K562 (cell line): ENCODE results near the gene C3. TPM values are rescaled to one million over a fixed set of nuclear protein-coding genes. Genes with fewer than 3 reads are reported as not detected.

Experiments
- ATAC-seq: fragments of 200-7000 bp; cut with Tn5 transposase; 3 replicates; pipeline ENCODE4 v1.9.1; 2020; ENCODE audit warnings: moderate library complexity
- BruUV-seq: library from RNA; stranded (reverse); fragments of 400-500 nt; replicated peaks from 2 replicates; lab custom pipeline; 2021; lab: Mats Ljungman, UMichigan
- CTCF ChIA-PET: fragments of 300-600 bp; formaldehyde crosslinking; extraction: SDS; loops from one replicate; lab custom pipeline; 2021; ENCODE audit warnings: low intra/inter-chr PET ratio; lab: Yijun Ruan, JAX
- POLR2A ChIA-PET: fragments of 300-600, 350-650 bp; sonication (Branson Sonifier 250); formaldehyde crosslinking; extraction: SDS; loops from one replicate; lab custom pipeline; 2021; ENCODE audit warnings: antibody characterized with exemption, inconsistent platforms; lab: Yijun Ruan, JAX
- DNase-seq, 4 experiments: peaks; one replicate each; pipeline versions ENCODE4 v3.0.0 to v3.0.0-alpha.2; 2011 to 2018; ENCODE audit warnings: low spot score in 3 of 4, mixed read lengths in 3 of 4; ENCODE audit errors: extremely low read depth in 1 of 4
- FAIRE-seq: peaks from 2 replicates; lab custom pipeline; 2011; peaks lifted over from hg19 to GRCh38; lab: Jason Lieb, UNC
- H2AFZ ChIP-seq: 2 replicates; pipeline ENCODE4 v1.6.0; 2011; ENCODE audit warnings: low read depth, low read length, control low read depth, inconsistent platforms
- H3K27ac ChIP-seq: fragments of 200-600 bp; 3 replicates; pipeline ENCODE4 v1.8.0; 2011; ENCODE audit warnings: low read depth, mild to moderate bottlenecking, control low read depth, inconsistent platforms, low read length, moderate library complexity, mixed read lengths; ENCODE audit errors: extremely low read depth
- H3K27me3 ChIP-seq, 2 experiments: fragments of 300-600 bp in 1 of 2; 2 replicates in 1 of 2; 3 replicates in 1 of 2; pipeline versions ENCODE4 v1.6.0 to v1.8.0; 2011; ENCODE audit warnings: inconsistent platforms in 2 of 2, low read length in 2 of 2, mild to moderate bottlenecking in 1 of 2, mixed read lengths in 1 of 2, moderate library complexity in 1 of 2; ENCODE audit not compliant: control insufficient read depth in 2 of 2, insufficient read depth in 2 of 2
- H3K36me3 ChIP-seq: fragments of 300-600 bp; 3 replicates; pipeline ENCODE4 v1.8.0; 2011; ENCODE audit warnings: mild to moderate bottlenecking, low read length, inconsistent platforms; ENCODE audit not compliant: control insufficient read depth, insufficient read depth
- H3K4me1 ChIP-seq, 2 experiments: fragments of 200-600 bp in 1 of 2; replicated peaks in 1 of 2; 2 replicates in 1 of 2; 3 replicates in 1 of 2; pipeline versions ENCODE4 v1.5.1 to v1.8.0; 2011; ENCODE audit warnings: inconsistent platforms in 2 of 2, low read length in 2 of 2, mild to moderate bottlenecking in 1 of 2, mixed read lengths in 1 of 2, moderate library complexity in 1 of 2; ENCODE audit not compliant: control insufficient read depth in 2 of 2, insufficient read depth in 2 of 2
- H3K4me2 ChIP-seq: 2 replicates; pipeline ENCODE4 v1.6.1; 2011; ENCODE audit warnings: low read length, control low read depth, inconsistent platforms, mixed read lengths; ENCODE audit not compliant: insufficient read depth
- H3K4me3 ChIP-seq: fragments of 200-600 bp; sonication (generic), shearing (Covaris generic); 2 replicates; pipeline ENCODE4 v1.5.1; 2016; ENCODE audit warnings: control low read depth, inconsistent platforms
- H3K79me2 ChIP-seq: fragments of 200-600 bp; 3 replicates; pipeline ENCODE4 v1.8.0; 2011; ENCODE audit warnings: low read length, inconsistent platforms; ENCODE audit not compliant: control insufficient read depth, insufficient read depth
- H3K9ac ChIP-seq, 2 experiments: 2 replicates each; pipeline versions ENCODE4 v1.6.0 to v1.6.1; 2011; ENCODE audit warnings: low read depth in 2 of 2, low read length in 2 of 2, control low read depth in 1 of 2, inconsistent platforms in 1 of 2, mild to moderate bottlenecking in 1 of 2, mixed read lengths in 1 of 2; ENCODE audit not compliant: insufficient read depth in 1 of 2
- H3K9me1 ChIP-seq: one replicate; pipeline ENCODE4 v1.6.0; 2011; ENCODE audit warnings: inconsistent platforms, mild to moderate bottlenecking, low read length, moderate library complexity; ENCODE audit not compliant: control insufficient read depth, insufficient read depth
- H3K9me3 ChIP-seq: replicated peaks from 2 replicates; pipeline ENCODE4 v1.5.1; 2011; ENCODE audit warnings: low read depth, low read length, inconsistent platforms; ENCODE audit not compliant: control insufficient read depth, insufficient read depth
- H4K20me1 ChIP-seq: replicated peaks from 2 replicates; pipeline ENCODE4 v1.6.1; 2011; ENCODE audit warnings: low read length, inconsistent platforms, mixed read lengths; ENCODE audit not compliant: control insufficient read depth, insufficient read depth
- BRD9 ChIP-seq: fragments of 450-650 bp; IDR thresholded peaks from 2 replicates; pipeline ENCODE4 v1.6.1; 2018; ENCODE audit warnings: low read depth; ENCODE audit not compliant: partially characterized antibody
- CEBPG ChIP-seq, 3 experiments: fragments of 200-800 bp in 1 of 3; sonication (Bioruptor generic) in 1 of 3; sonication (generic) in 1 of 3; formaldehyde crosslinking in 1 of 3; IDR thresholded peaks in 2 of 3; conservative IDR thresholded peaks in 1 of 3; 2 replicates each; pipeline versions ENCODE4 v1.6.1 to v1.8.0; 2016 to 2022; ENCODE audit warnings: missing compliant biosample characterization in 2 of 3, missing genetic modification characterization in 2 of 3, mild to moderate bottlenecking in 1 of 3, missing genetic modification reagents in 1 of 3
- FOXK1 ChIP-seq: sonication (generic); formaldehyde crosslinking; IDR thresholded peaks from 2 replicates; pipeline ENCODE4 v1.8.0; 2022; ENCODE audit warnings: missing genetic modification reagents, mild to moderate bottlenecking, borderline replicate concordance
- PML ChIP-seq: IDR thresholded peaks from 2 replicates; pipeline ENCODE4 v1.6.1; 2012; ENCODE audit warnings: low read length, inconsistent platforms
- SIN3B ChIP-seq: fragments of 450-650 bp; IDR thresholded peaks from 2 replicates; pipeline ENCODE4 v1.6.1; 2017; ENCODE audit warnings: low read depth, mild to moderate bottlenecking, moderate library complexity
- TAF9B ChIP-seq: fragments of 450-650 bp; IDR thresholded peaks from 2 replicates; pipeline ENCODE4 v1.6.1; 2018; ENCODE audit warnings: mild to moderate bottlenecking; ENCODE audit not compliant: partially characterized antibody
- ZNF224 ChIP-seq: sonication (generic); formaldehyde crosslinking; IDR thresholded peaks from 2 replicates; pipeline ENCODE4 v1.8.0; 2022; ENCODE audit warnings: mild to moderate bottlenecking, missing genetic modification reagents
- WGBS: fragments of 100-300 bp; shearing (Covaris generic); methylation state at CpG from one replicate; pipeline ENCODE4 v1.1.6; 2016; ENCODE audit warnings: low coverage, mixed read lengths; ENCODE audit not compliant: insufficient coverage; ENCODE audit errors: missing lambda C conversion rate; 5-methylcytosine and 5-hydroxymethylcytosine counted together
- in situ Hi-C: fragments of 300-500 bp; cut with MboI; formaldehyde crosslinking; loops from 4 replicates; pipeline ENCODE4 v1.15.0; 2018; ENCODE audit warnings: inconsistent platforms, mixed read lengths
- intact Hi-C: fragments of 100-400 bp; cut with micrococcal nuclease; formaldehyde crosslinking; loops from 2 replicates; pipeline ENCODE4 v1.14.2; 2022
- polyA plus RNA-seq, 8 experiments: library from polyadenylated mRNA; depleted of rRNA in 4 of 8; stranded (reverse) in 5 of 8; unstranded in 3 of 8; fragments of >200 nt; fragmentation: Nextera tagmentation in 2 of 8; fragmentation: Illumina TruSeq in 1 of 8; extraction: Ambion mirVana in 2 of 8; extraction: Trizol in 1 of 8; gene quantifications; 2 replicates each; pipeline versions ENCODE4 v1.2.1 to v1.2.3, GENCODE V29; 2011 to 2014; ENCODE audit warnings: inconsistent platforms in 1 of 8, missing spikeins in 1 of 8
- total RNA-seq, 7 experiments: library from RNA; depleted of rRNA in 6 of 7; stranded (reverse); fragments of >200 nt in 6 of 7; fragmentation: Illumina TruSeq in 2 of 7; extraction: Trizol in 2 of 7; gene quantifications; 2 replicates each; pipeline versions ENCODE4 v1.2.1 to v1.2.3, GENCODE V29; 2011 to 2021; ENCODE audit warnings: low replicate concordance in 1 of 7

The C3 gene
- total and polyA plus RNA-seq, 9 of the 15 experiments (the other 6 are each of a cell fraction or from before 2014, with no cell fraction given): 0.59 to 10.6 (median 2.2) TPM

- TF ChIP-seq FOXK1 (CRISPR knock-in tag) (no peak), PML (no peak), ZNF224 (CRISPR knock-in tag) (no peak), CEBPG (CRISPR knock-in tag; IDR thresholded peaks at IDR 0.05) (no peak), CEBPG (tag; conservative IDR thresholded peaks at IDR 0.05 in 1 of 2, IDR thresholded peaks at IDR 0.05 in 1 of 2) (no peak), BRD9 (no peak), TAF9B (no peak)
- TF ChIP-seq, all 486 proteins: peak for 0
These were observed 5.2 kb upstream of the C3 start (continued) for GRCh38 chr19:6725513-6726231.

- Histone ChIP-seq H3K79me2 (no peaks in the 10 kb centered on the region), H4K20me1 (no peaks in the 10 kb centered on the region), H3K4me1 (peaks cover 25 to 27% of the 10 kb centered on the region in 2 experiments), H3K36me3 (no peaks in the 10 kb centered on the region), H3K4me2 (no peak overlapping the region), H3K9ac (peak overlapping the region in 1 of 2 experiments; percentile 1; a peak in 1 of 4 replicates), H3K9me3 (no peaks in the 10 kb centered on the region), H3K27me3 (no peaks in the 10 kb centered on the region), H3K9me1 (no peaks in the 10 kb centered on the region), H3K27ac (no peak overlapping the region), H2AFZ (0 out of 2 replicates have a peak overlapping the region, but pooled peaks have one; percentile 3), H3K4me3 (no peak overlapping the region)
- intact Hi-C loops: no loop called here
- in situ Hi-C loops: no loop called here
- DNase-seq (no peak), FAIRE-seq (no peak), ATAC-seq (no peak)
- CTCF ChIA-PET: no interaction called here
- no TSS peak for BruUV-seq
- POLR2A ChIA-PET: interaction anchor here (0.6 to 1.8 kb wide), 2 partner anchors 13 to 485 kb away, joined by 4 to 5 read pairs; partner anchors contain the start of gene GPR108
- no peak for TF ChIP-seq SIN3B
- WGBS: 54% methylated on average over 12 of the region's 15 CpGs
These were observed 4.4 kb upstream of the C3 start for GRCh38 chr19:6724631-6725492.
